ENCODE measurements around the gene MAGI2.

The MAGI2 gene

DNA sequence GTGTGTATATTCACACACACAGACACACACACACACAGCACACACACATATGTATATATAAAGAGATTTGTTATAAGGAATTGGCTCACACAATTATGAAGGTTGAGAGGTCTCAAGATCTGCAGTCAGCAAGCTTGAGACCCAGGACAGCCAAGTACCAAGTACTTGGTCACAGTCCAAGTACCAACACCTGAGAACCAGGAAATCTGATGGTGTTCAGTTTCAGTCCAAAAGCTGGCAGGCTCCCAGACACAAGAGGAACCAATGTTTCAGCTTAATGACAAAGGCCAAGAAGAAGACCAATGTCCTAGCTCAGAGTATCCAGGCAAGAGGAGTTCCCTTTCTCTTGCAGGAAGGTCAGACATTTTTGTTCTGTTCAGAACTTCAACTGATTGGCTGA, 780.2 kb downstream of the MAGI2 start:
- ATAC-seq (ENCODE audit: insufficient read depth, low read depth) (no peak), DNase-seq (no peak)
- H4K20me1 ChIP-seq (ENCODE audit: insufficient read depth, low read length) = no peaks in the 10 kb centered on the region
- H3K27ac ChIP-seq (ENCODE audit: low read length) = no peak overlapping the region
- no peaks in the 10 kb centered on the region for H3K4me1 ChIP-seq (ENCODE audit: insufficient read depth, low read length)
- no peak overlapping the region for H2AFZ ChIP-seq (ENCODE audit: low read depth, low read length)
- no peak overlapping the region for H3K9ac ChIP-seq (ENCODE audit: low read depth, low read length)
- TF ChIP-seq, protein P1, sequence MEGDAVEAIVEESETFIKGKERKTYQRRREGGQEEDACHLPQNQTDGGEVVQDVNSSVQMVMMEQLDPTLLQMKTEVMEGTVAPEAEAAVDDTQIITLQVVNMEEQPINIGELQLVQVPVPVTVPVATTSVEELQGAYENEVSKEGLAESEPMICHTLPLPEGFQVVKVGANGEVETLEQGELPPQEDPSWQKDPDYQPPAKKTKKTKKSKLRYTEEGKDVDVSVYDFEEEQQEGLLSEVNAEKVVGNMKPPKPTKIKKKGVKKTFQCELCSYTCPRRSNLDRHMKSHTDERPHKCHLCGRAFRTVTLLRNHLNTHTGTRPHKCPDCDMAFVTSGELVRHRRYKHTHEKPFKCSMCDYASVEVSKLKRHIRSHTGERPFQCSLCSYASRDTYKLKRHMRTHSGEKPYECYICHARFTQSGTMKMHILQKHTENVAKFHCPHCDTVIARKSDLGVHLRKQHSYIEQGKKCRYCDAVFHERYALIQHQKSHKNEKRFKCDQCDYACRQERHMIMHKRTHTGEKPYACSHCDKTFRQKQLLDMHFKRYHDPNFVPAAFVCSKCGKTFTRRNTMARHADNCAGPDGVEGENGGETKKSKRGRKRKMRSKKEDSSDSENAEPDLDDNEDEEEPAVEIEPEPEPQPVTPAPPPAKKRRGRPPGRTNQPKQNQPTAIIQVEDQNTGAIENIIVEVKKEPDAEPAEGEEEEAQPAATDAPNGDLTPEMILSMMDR (IDR thresholded peaks at IDR 0.05; ENCODE audit: borderline replicate concordance, extremely low read depth, low read length, poor library complexity, severe bottlenecking) = no peak
- no peak for TF ChIP-seq EZH2 (IDR thresholded peaks at IDR 0.05; ENCODE audit: borderline replicate concordance, low read depth, low read length, severe bottlenecking)
- no peaks in the 10 kb centered on the region for H3K36me3 ChIP-seq (ENCODE audit: insufficient read depth, low read length)
- H3K4me2 ChIP-seq (ENCODE audit: insufficient read depth, low read length) = no peak overlapping the region
- no peaks in the 10 kb centered on the region for H3K27me3 ChIP-seq (ENCODE audit: insufficient read depth, low read length, poor library complexity)
- no peaks in the 10 kb centered on the region for H3K9me3 ChIP-seq (ENCODE audit: insufficient read depth, low read length, severe bottlenecking)
- no peaks in the 10 kb centered on the region for H3K79me2 ChIP-seq (ENCODE audit: insufficient read depth, low read length)
- no peak overlapping the region for H3K4me3 ChIP-seq (ENCODE audit: low read depth in 1 of 2, low read length in 2 of 2)

DNA sequence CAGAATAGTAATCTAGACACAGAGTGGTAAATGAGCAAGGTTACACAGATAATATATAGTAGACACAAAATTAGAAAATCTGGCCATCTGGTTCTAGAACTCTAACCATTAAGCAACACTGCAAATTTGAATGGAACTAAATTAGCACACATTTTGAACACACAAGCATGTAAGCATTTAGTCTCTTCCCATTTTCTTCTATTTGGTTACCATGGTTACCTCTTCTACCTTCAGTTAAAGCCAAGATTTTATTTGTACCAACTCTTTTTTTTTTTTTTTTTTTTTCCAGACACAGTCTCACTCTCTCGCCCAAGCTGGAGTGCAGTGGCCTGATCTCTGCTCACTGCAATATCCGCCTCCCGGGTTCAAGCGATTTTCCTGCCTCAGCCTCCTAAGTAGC, 790.5 kb downstream of the MAGI2 start:
- Histone ChIP-seq H3K4me2 (ENCODE audit: insufficient read depth, low read length) (no peak overlapping the region), H3K36me3 (ENCODE audit: insufficient read depth, low read length) (no peaks in the 10 kb centered on the region), H3K9ac (ENCODE audit: low read depth, low read length) (no peak overlapping the region), H2AFZ (ENCODE audit: low read depth, low read length) (no peak overlapping the region), H3K9me3 (ENCODE audit: insufficient read depth, low read length, severe bottlenecking) (no peaks in the 10 kb centered on the region), H3K4me3 (ENCODE audit: low read depth in 1 of 2, low read length in 2 of 2) (no peak overlapping the region), H3K27ac (ENCODE audit: low read length) (no peak overlapping the region), H3K79me2 (ENCODE audit: insufficient read depth, low read length) (no peaks in the 10 kb centered on the region), H4K20me1 (ENCODE audit: insufficient read depth, low read length) (no peaks in the 10 kb centered on the region), H3K27me3 (ENCODE audit: insufficient read depth, low read length, poor library complexity) (no peaks in the 10 kb centered on the region), H3K4me1 (ENCODE audit: insufficient read depth, low read length) (no peaks in the 10 kb centered on the region)
- no peak for DNase-seq
- no peak for ATAC-seq (ENCODE audit: insufficient read depth, low read depth)
- TF ChIP-seq, protein P1 (IDR thresholded peaks at IDR 0.05; ENCODE audit: borderline replicate concordance, extremely low read depth, low read length, poor library complexity, severe bottlenecking) = no peak
- no peak for TF ChIP-seq EZH2 (IDR thresholded peaks at IDR 0.05; ENCODE audit: borderline replicate concordance, low read depth, low read length, severe bottlenecking)

GRCh38 chr7:78649976-78650375, 803.5 kb downstream of the MAGI2 start:
- H3K27me3 ChIP-seq (ENCODE audit: insufficient read depth, low read length, poor library complexity) = no peaks in the 10 kb centered on the region
- no peaks in the 10 kb centered on the region for H4K20me1 ChIP-seq (ENCODE audit: insufficient read depth, low read length)
- no peak overlapping the region for H3K27ac ChIP-seq (ENCODE audit: low read length)
- no peaks in the 10 kb centered on the region for H3K4me1 ChIP-seq (ENCODE audit: insufficient read depth, low read length)
- no peak overlapping the region for H3K4me3 ChIP-seq (ENCODE audit: low read depth in 1 of 2, low read length in 2 of 2)
- H3K9ac ChIP-seq (ENCODE audit: low read depth, low read length) = no peak overlapping the region
- no peaks in the 10 kb centered on the region for H3K9me3 ChIP-seq (ENCODE audit: insufficient read depth, low read length, severe bottlenecking)
- DNase-seq = no peak
- H3K36me3 ChIP-seq (ENCODE audit: insufficient read depth, low read length) = no peaks in the 10 kb centered on the region
- no peak for ATAC-seq (ENCODE audit: insufficient read depth, low read depth)
- TF ChIP-seq, protein P1 (IDR thresholded peaks at IDR 0.05; ENCODE audit: borderline replicate concordance, extremely low read depth, low read length, poor library complexity, severe bottlenecking) = no peak
- TF ChIP-seq EZH2 (IDR thresholded peaks at IDR 0.05; ENCODE audit: borderline replicate concordance, low read depth, low read length, severe bottlenecking) = no peak
- H3K4me2 ChIP-seq (ENCODE audit: insufficient read depth, low read length) = no peak overlapping the region
- H3K79me2 ChIP-seq (ENCODE audit: insufficient read depth, low read length) = no peaks in the 10 kb centered on the region
- H2AFZ ChIP-seq (ENCODE audit: low read depth, low read length) = no peak overlapping the region

- Histone ChIP-seq H3K27ac (ENCODE audit: low read length) (no peak overlapping the region), H3K79me2 (ENCODE audit: insufficient read depth, low read length) (no peaks in the 10 kb centered on the region), H3K4me1 (ENCODE audit: insufficient read depth, low read length) (no peaks in the 10 kb centered on the region), H3K4me2 (ENCODE audit: insufficient read depth, low read length) (no peak overlapping the region), H4K20me1 (ENCODE audit: insufficient read depth, low read length) (no peaks in the 10 kb centered on the region), H3K9me3 (ENCODE audit: insufficient read depth, low read length, severe bottlenecking) (no peaks in the 10 kb centered on the region), H3K27me3 (ENCODE audit: insufficient read depth, low read length, poor library complexity) (no peaks in the 10 kb centered on the region), H3K36me3 (ENCODE audit: insufficient read depth, low read length) (no peaks in the 10 kb centered on the region), H3K4me3 (ENCODE audit: low read depth in 1 of 2, low read length in 2 of 2) (no peak overlapping the region), H2AFZ (ENCODE audit: low read depth, low read length) (no peak overlapping the region), H3K9ac (ENCODE audit: low read depth, low read length) (no peak overlapping the region)
- TF ChIP-seq, protein P1 (IDR thresholded peaks at IDR 0.05; ENCODE audit: borderline replicate concordance, extremely low read depth, low read length, poor library complexity, severe bottlenecking) = no peak
- no peak for TF ChIP-seq EZH2 (IDR thresholded peaks at IDR 0.05; ENCODE audit: borderline replicate concordance, low read depth, low read length, severe bottlenecking)
- DNase-seq (no peak), ATAC-seq (ENCODE audit: insufficient read depth, low read depth) (no peak)
Measured at GRCh38 chr7:78649236-78649635, 804.2 kb downstream of the MAGI2 start.

All from DND-41 (cell line).